Trophoblast cell (in vitro differentiated cells and primary cell): ENCODE data around the gene PAX7.
A peak's percentile ranks its signal among the peaks of the same experiment; 100 is the strongest.
"Not testable (repeated sequence)": the region's sequence is repeated elsewhere in the genome, so short reads cannot be mapped to it uniquely, and the experiment has no call there.

Source experiments
- DNase-seq, 2 donors: peaks; one replicate each; pipeline ENCODE4 v3.0.0-alpha.2; 2016
- H2AFZ ChIP-seq: 2 replicates; pipeline ENCODE4 v1.6.1; 2013; ENCODE audit warnings: low read length, moderate library complexity, mild to moderate bottlenecking; ENCODE audit not compliant: insufficient read depth, poor library complexity
- H2AK5ac ChIP-seq: 2 replicates; pipeline ENCODE4 v1.6.1; 2013; ENCODE audit warnings: mild to moderate bottlenecking, low read length
- H2BK120ac ChIP-seq: 2 replicates; pipeline ENCODE4 v1.6.1; 2013; ENCODE audit warnings: low read length, mild to moderate bottlenecking, moderate library complexity; ENCODE audit not compliant: insufficient read depth, poor library complexity
- H2BK12ac ChIP-seq: 2 replicates; pipeline ENCODE4 v1.6.1; 2013; ENCODE audit warnings: mild to moderate bottlenecking, low read length, moderate library complexity
- H2BK5ac ChIP-seq: 2 replicates; pipeline ENCODE4 v1.6.1; 2013; ENCODE audit warnings: low read length, low read depth, moderate library complexity, mild to moderate bottlenecking; ENCODE audit not compliant: poor library complexity
- H3K14ac ChIP-seq: 2 replicates; pipeline ENCODE4 v1.6.1; 2013; ENCODE audit warnings: mild to moderate bottlenecking, low read length
- H3K18ac ChIP-seq: 2 replicates; pipeline ENCODE4 v1.6.1; 2013; ENCODE audit warnings: mild to moderate bottlenecking, low read length
- H3K23ac ChIP-seq: 2 replicates; pipeline ENCODE4 v1.6.1; 2013; ENCODE audit warnings: low read length
- H3K27ac ChIP-seq: 2 replicates; pipeline ENCODE4 v1.5.1; 2013; ENCODE audit warnings: low read depth, mild to moderate bottlenecking, inconsistent platforms, low read length, moderate library complexity
- H3K27me3 ChIP-seq: 2 replicates; pipeline ENCODE4 v1.6.1; 2013; ENCODE audit warnings: inconsistent platforms, mild to moderate bottlenecking, low read length, moderate library complexity; ENCODE audit not compliant: insufficient read depth
- H3K36me3 ChIP-seq, 2 experiments: 1 replicate in 1 of 2; 2 replicates in 1 of 2; pipeline ENCODE4 v1.6.1; 2013; ENCODE audit warnings: low read length in 2 of 2, mild to moderate bottlenecking in 2 of 2, moderate library complexity in 1 of 2; ENCODE audit not compliant: insufficient read depth in 2 of 2, control insufficient read depth in 1 of 2
- H3K4ac ChIP-seq: 2 replicates; pipeline ENCODE4 v1.6.1; 2013; ENCODE audit warnings: low read depth, mild to moderate bottlenecking, low read length, moderate library complexity
- H3K4me1 ChIP-seq, 2 experiments: 1 replicate in 1 of 2; 2 replicates in 1 of 2; pipeline ENCODE4 v1.6.1; 2013; ENCODE audit warnings: low read length in 2 of 2, mild to moderate bottlenecking in 2 of 2, moderate library complexity in 1 of 2; ENCODE audit not compliant: insufficient read depth in 2 of 2, control insufficient read depth in 1 of 2
- H3K4me2 ChIP-seq: 2 replicates; pipeline ENCODE4 v1.6.1; 2013; ENCODE audit warnings: inconsistent platforms, mild to moderate bottlenecking, low read length, moderate library complexity
- H3K4me3 ChIP-seq: 2 replicates; pipeline ENCODE4 v1.5.1; 2013; ENCODE audit warnings: mild to moderate bottlenecking, low read depth, low read length, inconsistent platforms
- H3K79me1 ChIP-seq: one replicate; pipeline ENCODE4 v1.6.1; 2013; ENCODE audit warnings: low read length
- H3K79me2 ChIP-seq: 2 replicates; pipeline ENCODE4 v1.6.1; 2013; ENCODE audit warnings: low read length, mild to moderate bottlenecking; ENCODE audit not compliant: control insufficient read depth, insufficient read depth, poor library complexity
- H3K9ac ChIP-seq: 2 replicates; pipeline ENCODE4 v1.6.1; 2013; ENCODE audit warnings: mild to moderate bottlenecking, low read length
- H3K9me3 ChIP-seq: 2 replicates; pipeline ENCODE4 v1.6.1; 2013; ENCODE audit warnings: low read depth, mild to moderate bottlenecking, control low read depth, inconsistent platforms, low read length; ENCODE audit not compliant: insufficient read depth
- H4K12ac ChIP-seq: 2 replicates; pipeline ENCODE4 v1.6.1; 2013; ENCODE audit warnings: low read depth, mild to moderate bottlenecking, low read length, moderate library complexity
- H4K8ac ChIP-seq: 2 replicates; pipeline ENCODE4 v1.6.1; 2013; ENCODE audit warnings: low read depth, mild to moderate bottlenecking, low read length, moderate library complexity
- H4K91ac ChIP-seq: one replicate; pipeline ENCODE4 v1.6.1; 2013; ENCODE audit warnings: low read depth, mild to moderate bottlenecking, low read length, moderate library complexity
- WGBS: extraction: QIAGEN DNeasy Blood & Tissue Kit; methylation state at CpG from one replicate; pipeline ENCODE4 v1.1.7; 2013; ENCODE audit warnings: missing lambda C conversion rate; ENCODE audit not compliant: insufficient read length, insufficient coverage; ENCODE audit errors: extremely low coverage; 5-methylcytosine and 5-hydroxymethylcytosine counted together

The PAX7 gene

DNA sequence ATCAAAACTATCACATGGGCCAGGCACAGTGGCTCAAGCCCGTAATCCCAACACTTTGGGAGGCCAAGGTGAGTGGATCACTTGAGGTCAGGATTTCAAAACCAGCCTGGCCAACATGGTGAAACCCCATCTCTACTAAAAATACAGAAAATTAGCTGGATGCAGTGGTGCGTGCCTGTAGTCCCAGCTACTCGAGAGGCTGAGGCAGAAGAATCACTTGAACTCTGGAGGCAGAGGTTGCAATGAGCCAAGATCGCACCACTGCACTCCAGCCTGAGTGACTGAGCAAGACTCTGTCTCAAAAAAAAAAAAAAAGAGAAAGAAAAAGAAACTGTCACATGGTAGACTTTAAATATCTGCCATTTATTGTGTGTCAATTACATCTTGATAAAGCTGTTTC lies 44.6 kb upstream of the PAX7 start:
- H3K4me2 ChIP-seq, H3K14ac ChIP-seq, H2AK5ac ChIP-seq, H3K27me3 ChIP-seq, H3K23ac ChIP-seq, H3K4me1 ChIP-seq, H3K18ac ChIP-seq, H3K9ac ChIP-seq, H2AFZ ChIP-seq, DNase-seq, H4K8ac ChIP-seq, H2BK12ac ChIP-seq, H4K91ac ChIP-seq, H3K79me1 ChIP-seq, H3K79me2 ChIP-seq, H4K12ac ChIP-seq, H3K4ac ChIP-seq, H2BK120ac ChIP-seq, H3K36me3 ChIP-seq, H3K27ac ChIP-seq, H3K4me3 ChIP-seq, H2BK5ac ChIP-seq, H3K9me3 ChIP-seq: not testable (repeated sequence)
- no CpG with 5 or more reads among the region's 4 CpGs for WGBS

DNA sequence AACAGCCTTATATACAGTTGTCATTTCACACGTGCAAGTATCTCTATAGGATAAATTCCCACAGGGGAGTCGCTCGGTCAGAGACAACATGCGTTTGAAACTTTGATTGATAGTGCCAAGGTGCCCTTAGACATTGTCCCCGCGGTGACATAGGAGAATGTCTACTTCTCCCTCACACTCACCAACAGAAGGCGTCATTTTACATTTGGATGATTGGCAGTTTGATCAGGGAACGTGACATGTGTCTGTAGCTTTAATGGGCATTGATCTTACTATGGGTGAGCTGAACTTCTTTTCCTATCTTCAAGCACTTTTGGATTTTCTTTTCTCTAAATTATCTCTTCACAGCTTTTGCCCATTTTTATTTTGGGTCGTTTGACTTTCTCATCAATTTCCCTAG lies 42.6 kb upstream of the PAX7 start:
- WGBS: no CpG with 5 or more reads among the region's 9 CpGs

DNA sequence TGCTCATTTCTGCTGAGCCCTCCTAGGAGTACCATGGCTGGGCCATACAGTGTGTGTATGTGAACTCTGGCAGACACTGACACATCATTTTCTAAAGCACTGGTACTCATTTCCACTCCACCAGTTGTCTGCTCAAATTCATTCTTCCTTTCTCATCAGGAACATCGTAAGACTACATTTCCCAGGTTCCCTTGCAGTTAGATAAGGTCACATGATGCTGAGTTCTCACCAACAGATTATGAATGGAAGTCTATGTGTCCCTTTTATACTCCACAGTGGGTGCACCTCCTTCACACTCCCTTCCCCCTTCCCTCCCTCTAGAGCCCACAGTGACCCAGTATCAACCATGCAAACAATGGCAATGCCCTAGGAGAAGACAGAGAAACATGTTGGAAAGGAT lies 38.3 kb upstream of the PAX7 start:
- no peak overlapping the region for H3K4me3 ChIP-seq
- no peak overlapping the region for H2BK5ac ChIP-seq
- no peak overlapping the region for H3K4ac ChIP-seq
- no peak overlapping the region for H3K27ac ChIP-seq
- H4K8ac ChIP-seq: no peak overlapping the region
- DNase-seq: no peak
- no peak overlapping the region for H2AK5ac ChIP-seq
- H4K12ac ChIP-seq: no peak overlapping the region
- H3K79me2 ChIP-seq: no peaks in the 10 kb centered on the region
- H2BK120ac ChIP-seq: no peak overlapping the region
- no peaks in the 10 kb centered on the region for H3K4me1 ChIP-seq
- H3K14ac ChIP-seq: no peak overlapping the region
- H3K4me2 ChIP-seq: no peak overlapping the region
- H2BK12ac ChIP-seq: no peak overlapping the region
- H3K79me1 ChIP-seq: no peaks in the 10 kb centered on the region
- no peak overlapping the region for H4K91ac ChIP-seq
- H3K23ac ChIP-seq: no peak overlapping the region
- no peaks in the 10 kb centered on the region for H3K9me3 ChIP-seq
- no peak overlapping the region for H3K18ac ChIP-seq
- H3K36me3 ChIP-seq: no peaks in the 10 kb centered on the region
- H2AFZ ChIP-seq: no peak overlapping the region
- no CpG with 5 or more reads among the region's 1 CpG for WGBS
- no peaks in the 10 kb centered on the region for H3K27me3 ChIP-seq
- no peak overlapping the region for H3K9ac ChIP-seq

More for the DNA sequence above, 42.6 kb upstream of the PAX7 start:
- no peak overlapping the region for H2BK12ac ChIP-seq
- no peaks in the 10 kb centered on the region for H3K79me1 ChIP-seq
- H3K4me1 ChIP-seq: no peaks in the 10 kb centered on the region
- H4K8ac ChIP-seq: no peak overlapping the region
- no peaks in the 10 kb centered on the region for H3K27me3 ChIP-seq
- H4K12ac ChIP-seq: no peak overlapping the region
- H3K4ac ChIP-seq: no peak overlapping the region
- no peak for DNase-seq
- H3K4me3 ChIP-seq: no peak overlapping the region
- H3K9me3 ChIP-seq: no peaks in the 10 kb centered on the region
- H3K79me2 ChIP-seq: no peaks in the 10 kb centered on the region
- no peak overlapping the region for H3K4me2 ChIP-seq
- H2AK5ac ChIP-seq: no peak overlapping the region
- no peak overlapping the region for H2AFZ ChIP-seq
- H3K9ac ChIP-seq: peak overlapping the region; percentile 46
- H3K36me3 ChIP-seq: no peaks in the 10 kb centered on the region
- no peak overlapping the region for H2BK120ac ChIP-seq
- H4K91ac ChIP-seq: no peak overlapping the region
- no peak overlapping the region for H3K18ac ChIP-seq
- H3K23ac ChIP-seq: no peak overlapping the region
- no peak overlapping the region for H3K14ac ChIP-seq
- H3K27ac ChIP-seq: no peak overlapping the region
- H2BK5ac ChIP-seq: no peak overlapping the region

DNA sequence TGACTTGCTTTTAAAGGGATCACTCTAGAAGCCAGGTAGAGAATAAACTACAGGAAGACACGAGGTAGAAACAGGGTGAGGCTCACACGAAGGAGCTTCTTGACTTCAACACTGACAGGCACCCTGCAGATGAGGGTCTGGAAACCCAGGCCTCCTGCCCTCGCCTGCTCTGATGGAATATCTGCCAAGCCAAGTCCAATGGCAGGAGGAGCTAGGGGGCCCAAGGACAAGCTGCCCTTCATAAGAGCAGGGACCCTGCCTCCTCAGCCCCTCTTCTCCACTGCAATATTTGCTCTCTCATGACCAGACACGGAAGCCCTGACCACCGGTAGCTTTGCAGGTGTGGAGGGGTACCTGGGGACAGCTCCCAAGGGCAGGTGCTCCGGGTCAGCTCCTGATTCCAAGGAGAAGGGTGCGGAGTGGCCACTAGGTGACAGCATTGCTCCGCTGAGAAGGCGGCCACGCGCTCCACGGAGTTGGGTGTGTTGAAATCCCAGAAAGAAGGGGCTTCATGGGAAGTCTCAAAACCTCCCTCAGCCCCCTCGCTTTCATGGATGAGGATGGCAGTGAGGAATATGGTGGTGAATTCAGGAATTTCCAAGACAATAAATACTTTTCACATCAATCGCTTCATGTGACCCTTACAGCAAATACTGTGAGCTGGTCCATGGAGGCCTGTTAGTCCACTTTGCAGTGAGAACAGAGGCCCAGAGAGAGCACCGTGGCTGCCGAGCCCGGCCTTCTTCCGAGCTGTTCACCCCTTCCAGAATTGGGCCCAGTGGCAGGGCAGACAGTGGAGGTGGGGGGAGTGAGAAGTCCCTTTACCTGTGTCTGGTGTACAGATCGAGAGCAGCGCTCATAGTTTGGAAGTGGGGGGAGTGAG lies 33.2 kb upstream of the PAX7 start:
- Histone ChIP-seq H3K4ac (no peak overlapping the region), H4K91ac (no peak overlapping the region), H2AFZ (no peak overlapping the region), H4K8ac (no peak overlapping the region), H2AK5ac (no peak overlapping the region), H3K79me2 (no peaks in the 10 kb centered on the region), H3K36me3 (no peaks in the 10 kb centered on the region), H3K79me1 (no peaks in the 10 kb centered on the region), H3K27ac (no peak overlapping the region), H3K9ac (no peak overlapping the region), H2BK5ac (no peak overlapping the region), H3K4me3 (no peak overlapping the region), H2BK12ac (no peak overlapping the region), H3K4me1 (no peaks in the 10 kb centered on the region), H4K12ac (no peak overlapping the region), H3K23ac (no peak overlapping the region), H2BK120ac (no peak overlapping the region), H3K9me3 (peaks cover 1% of the 10 kb centered on the region), H3K27me3 (no peaks in the 10 kb centered on the region), H3K18ac (no peak overlapping the region), H3K14ac (no peak overlapping the region), H3K4me2 (no peak overlapping the region)
- peak; percentile 8 to 58 for DNase-seq
- WGBS: no CpG with 5 or more reads among the region's 20 CpGs
